ENCODE measurements around the gene RNU5D-1. TPM values are rescaled to one million over a fixed set of nuclear protein-coding genes. Genes with fewer than 3 reads are reported as not detected.
A peak's percentile ranks its signal among the peaks of the same experiment; 100 is the strongest.

The RNU5D-1 gene
- total and polyA plus RNA-seq, 10 of the 15 experiments (the other 5 are each of a cell fraction or from before 2014, with no cell fraction given): not detected

DNA sequence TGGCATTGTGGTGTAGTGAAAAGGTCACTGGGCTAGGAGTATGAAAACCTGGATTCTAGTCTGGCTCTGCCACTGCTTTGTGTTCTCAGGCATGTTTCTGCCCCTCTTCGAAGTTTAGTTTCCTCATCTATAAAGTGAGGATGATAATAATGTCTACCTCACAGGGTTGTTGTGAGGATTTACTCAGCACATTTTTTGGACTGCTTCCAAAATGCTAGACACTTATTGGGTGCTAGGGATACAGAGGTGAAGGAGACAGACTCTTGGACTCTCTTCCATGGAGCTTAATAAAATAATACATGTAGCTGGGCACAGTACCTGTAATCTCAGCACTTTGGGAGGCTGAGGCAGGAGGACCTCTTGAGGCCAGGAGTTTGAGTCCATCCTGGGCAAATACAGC is 12.2 kb upstream of the RNU5D-1 start:
- Histone ChIP-seq H2AFZ (ENCODE audit: control insufficient read depth, low read depth, low read length) (no peak overlapping the region), H3K79me2 (ENCODE audit: control insufficient read depth, insufficient read depth, low read length) (peaks cover 46% of the 10 kb centered on the region), H3K4me2 (ENCODE audit: control insufficient read depth, insufficient read depth) (no peak overlapping the region), H3K36me3 (ENCODE audit: control insufficient read depth in 2 of 2, insufficient read depth in 2 of 2, low read length in 1 of 2) (peaks cover 14 to 18% of the 10 kb centered on the region in 2 experiments), H4K20me1 (ENCODE audit: control insufficient read depth, insufficient read depth) (no peaks in the 10 kb centered on the region), H3K9me3 (replicated peaks; ENCODE audit: control insufficient read depth, insufficient read depth, low read length) (no peaks in the 10 kb centered on the region), H3K4me3 (0 out of 2 replicates have a peak overlapping the region, but pooled peaks have one; percentile 31), H3K4me1 (ENCODE audit: control insufficient read depth, insufficient read depth, low read length) (no peaks in the 10 kb centered on the region; the same call in 1 of the 2 replicates), H3K27me3 (replicated peaks in 1 of 2; ENCODE audit: control insufficient read depth in 2 of 2, insufficient read depth in 2 of 2, low read length in 1 of 2) (no peaks in the 10 kb centered on the region), H3K27ac (ENCODE audit: control insufficient read depth, insufficient read depth) (no peak overlapping the region), H3K9ac (ENCODE audit: control insufficient read depth, insufficient read depth, low read length) (no peak overlapping the region)
- TF ChIP-seq, protein P1, sequence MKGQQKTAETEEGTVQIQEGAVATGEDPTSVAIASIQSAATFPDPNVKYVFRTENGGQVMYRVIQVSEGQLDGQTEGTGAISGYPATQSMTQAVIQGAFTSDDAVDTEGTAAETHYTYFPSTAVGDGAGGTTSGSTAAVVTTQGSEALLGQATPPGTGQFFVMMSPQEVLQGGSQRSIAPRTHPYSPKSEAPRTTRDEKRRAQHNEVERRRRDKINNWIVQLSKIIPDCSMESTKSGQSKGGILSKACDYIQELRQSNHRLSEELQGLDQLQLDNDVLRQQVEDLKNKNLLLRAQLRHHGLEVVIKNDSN (IDR thresholded peaks at IDR 0.05; ENCODE audit: borderline replicate concordance, extremely low read length, insufficient read depth, low read depth, low read length): no peak
- TF ChIP-seq NBN (IDR thresholded peaks at IDR 0.05): no peak
- no peak for TF ChIP-seq CHD1 (IDR thresholded peaks at IDR 0.05; ENCODE audit: low read depth, low read length)
- TF ChIP-seq, protein P2, sequence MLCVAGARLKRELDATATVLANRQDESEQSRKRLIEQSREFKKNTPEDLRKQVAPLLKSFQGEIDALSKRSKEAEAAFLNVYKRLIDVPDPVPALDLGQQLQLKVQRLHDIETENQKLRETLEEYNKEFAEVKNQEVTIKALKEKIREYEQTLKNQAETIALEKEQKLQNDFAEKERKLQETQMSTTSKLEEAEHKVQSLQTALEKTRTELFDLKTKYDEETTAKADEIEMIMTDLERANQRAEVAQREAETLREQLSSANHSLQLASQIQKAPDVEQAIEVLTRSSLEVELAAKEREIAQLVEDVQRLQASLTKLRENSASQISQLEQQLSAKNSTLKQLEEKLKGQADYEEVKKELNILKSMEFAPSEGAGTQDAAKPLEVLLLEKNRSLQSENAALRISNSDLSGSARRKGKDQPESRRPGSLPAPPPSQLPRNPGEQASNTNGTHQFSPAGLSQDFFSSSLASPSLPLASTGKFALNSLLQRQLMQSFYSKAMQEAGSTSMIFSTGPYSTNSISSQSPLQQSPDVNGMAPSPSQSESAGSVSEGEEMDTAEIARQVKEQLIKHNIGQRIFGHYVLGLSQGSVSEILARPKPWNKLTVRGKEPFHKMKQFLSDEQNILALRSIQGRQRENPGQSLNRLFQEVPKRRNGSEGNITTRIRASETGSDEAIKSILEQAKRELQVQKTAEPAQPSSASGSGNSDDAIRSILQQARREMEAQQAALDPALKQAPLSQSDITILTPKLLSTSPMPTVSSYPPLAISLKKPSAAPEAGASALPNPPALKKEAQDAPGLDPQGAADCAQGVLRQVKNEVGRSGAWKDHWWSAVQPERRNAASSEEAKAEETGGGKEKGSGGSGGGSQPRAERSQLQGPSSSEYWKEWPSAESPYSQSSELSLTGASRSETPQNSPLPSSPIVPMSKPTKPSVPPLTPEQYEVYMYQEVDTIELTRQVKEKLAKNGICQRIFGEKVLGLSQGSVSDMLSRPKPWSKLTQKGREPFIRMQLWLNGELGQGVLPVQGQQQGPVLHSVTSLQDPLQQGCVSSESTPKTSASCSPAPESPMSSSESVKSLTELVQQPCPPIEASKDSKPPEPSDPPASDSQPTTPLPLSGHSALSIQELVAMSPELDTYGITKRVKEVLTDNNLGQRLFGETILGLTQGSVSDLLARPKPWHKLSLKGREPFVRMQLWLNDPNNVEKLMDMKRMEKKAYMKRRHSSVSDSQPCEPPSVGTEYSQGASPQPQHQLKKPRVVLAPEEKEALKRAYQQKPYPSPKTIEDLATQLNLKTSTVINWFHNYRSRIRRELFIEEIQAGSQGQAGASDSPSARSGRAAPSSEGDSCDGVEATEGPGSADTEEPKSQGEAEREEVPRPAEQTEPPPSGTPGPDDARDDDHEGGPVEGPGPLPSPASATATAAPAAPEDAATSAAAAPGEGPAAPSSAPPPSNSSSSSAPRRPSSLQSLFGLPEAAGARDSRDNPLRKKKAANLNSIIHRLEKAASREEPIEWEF (IDR thresholded peaks at IDR 0.05; ENCODE audit: insufficient replicate concordance, low read depth, low read length): no peak
- TF ChIP-seq, protein P3, sequence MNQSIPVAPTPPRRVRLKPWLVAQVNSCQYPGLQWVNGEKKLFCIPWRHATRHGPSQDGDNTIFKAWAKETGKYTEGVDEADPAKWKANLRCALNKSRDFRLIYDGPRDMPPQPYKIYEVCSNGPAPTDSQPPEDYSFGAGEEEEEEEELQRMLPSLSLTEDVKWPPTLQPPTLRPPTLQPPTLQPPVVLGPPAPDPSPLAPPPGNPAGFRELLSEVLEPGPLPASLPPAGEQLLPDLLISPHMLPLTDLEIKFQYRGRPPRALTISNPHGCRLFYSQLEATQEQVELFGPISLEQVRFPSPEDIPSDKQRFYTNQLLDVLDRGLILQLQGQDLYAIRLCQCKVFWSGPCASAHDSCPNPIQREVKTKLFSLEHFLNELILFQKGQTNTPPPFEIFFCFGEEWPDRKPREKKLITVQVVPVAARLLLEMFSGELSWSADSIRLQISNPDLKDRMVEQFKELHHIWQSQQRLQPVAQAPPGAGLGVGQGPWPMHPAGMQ (IDR thresholded peaks at IDR 0.05; ENCODE audit: borderline replicate concordance): no peak
- TF ChIP-seq MYB (IDR thresholded peaks at IDR 0.05; ENCODE audit: borderline replicate concordance, low read depth, low read length): no peak
- no peak for TF ChIP-seq ZNF217 (IDR thresholded peaks at IDR 0.05)
- in situ Hi-C loops (cut with MboI): no loop called here
- BruUV-seq (replicated peaks): no TSS peak
- intact Hi-C loops (cut with micrococcal nuclease; ENCODE audit: unreplicated experiment): no loop called here
- ChIA-PET POLR2A (interaction anchor here (0.6 to 2.4 kb wide), 8 partner anchors 10 to 1091 kb away, joined by 3 to 7 read pairs (median 3); partner anchors contain the start of genes RNU5D-1 and RPS8), SMC1A (ENCODE audit: uncharacterized antibody, unreplicated experiment) (interaction anchor here (0.5 to 3.3 kb wide), 5 partner anchors 12 to 213 kb away, joined by 3 to 26 read pairs (median 5); partner anchors contain the start of genes RNU5D-1 and RPS8), CTCF (interaction anchor here (1.1 to 1.9 kb wide), 6 partner anchors 11 to 550 kb away, joined by 3 to 11 read pairs (median 4); partner anchors contain the start of genes RNU5D-1 and RPS8), RAD21 (ENCODE audit: unreplicated experiment) (interaction anchor here (0.7 to 1.1 kb wide), 4 partner anchors 11 to 497 kb away, joined by 3 to 4 read pairs (median 3); no protein-coding TSS in a partner anchor)
- 96% methylated on average over 1 of the region's 1 CpG for WGBS (ENCODE audit: insufficient coverage, insufficient replicate concordance, low lambda C conversion rate, missing lambda C conversion rate)
- no peak for ATAC-seq
- no peak for FAIRE-seq
- DNase-seq (ENCODE audit: low read depth, low spot score): no peak
